Measurements from ENCODE around the gene HIBCH. TPM values are rescaled to one million over a fixed set of nuclear protein-coding genes. Genes with fewer than 3 reads are reported as not detected.
"Not testable (repeated sequence)": the region's sequence is repeated elsewhere in the genome, so short reads cannot be mapped to it uniquely, and the experiment has no call there.

The HIBCH gene, protein sequence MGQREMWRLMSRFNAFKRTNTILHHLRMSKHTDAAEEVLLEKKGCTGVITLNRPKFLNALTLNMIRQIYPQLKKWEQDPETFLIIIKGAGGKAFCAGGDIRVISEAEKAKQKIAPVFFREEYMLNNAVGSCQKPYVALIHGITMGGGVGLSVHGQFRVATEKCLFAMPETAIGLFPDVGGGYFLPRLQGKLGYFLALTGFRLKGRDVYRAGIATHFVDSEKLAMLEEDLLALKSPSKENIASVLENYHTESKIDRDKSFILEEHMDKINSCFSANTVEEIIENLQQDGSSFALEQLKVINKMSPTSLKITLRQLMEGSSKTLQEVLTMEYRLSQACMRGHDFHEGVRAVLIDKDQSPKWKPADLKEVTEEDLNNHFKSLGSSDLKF
- 24.6 and 27.1 TPM in 2 replicates for total RNA-seq

DNA sequence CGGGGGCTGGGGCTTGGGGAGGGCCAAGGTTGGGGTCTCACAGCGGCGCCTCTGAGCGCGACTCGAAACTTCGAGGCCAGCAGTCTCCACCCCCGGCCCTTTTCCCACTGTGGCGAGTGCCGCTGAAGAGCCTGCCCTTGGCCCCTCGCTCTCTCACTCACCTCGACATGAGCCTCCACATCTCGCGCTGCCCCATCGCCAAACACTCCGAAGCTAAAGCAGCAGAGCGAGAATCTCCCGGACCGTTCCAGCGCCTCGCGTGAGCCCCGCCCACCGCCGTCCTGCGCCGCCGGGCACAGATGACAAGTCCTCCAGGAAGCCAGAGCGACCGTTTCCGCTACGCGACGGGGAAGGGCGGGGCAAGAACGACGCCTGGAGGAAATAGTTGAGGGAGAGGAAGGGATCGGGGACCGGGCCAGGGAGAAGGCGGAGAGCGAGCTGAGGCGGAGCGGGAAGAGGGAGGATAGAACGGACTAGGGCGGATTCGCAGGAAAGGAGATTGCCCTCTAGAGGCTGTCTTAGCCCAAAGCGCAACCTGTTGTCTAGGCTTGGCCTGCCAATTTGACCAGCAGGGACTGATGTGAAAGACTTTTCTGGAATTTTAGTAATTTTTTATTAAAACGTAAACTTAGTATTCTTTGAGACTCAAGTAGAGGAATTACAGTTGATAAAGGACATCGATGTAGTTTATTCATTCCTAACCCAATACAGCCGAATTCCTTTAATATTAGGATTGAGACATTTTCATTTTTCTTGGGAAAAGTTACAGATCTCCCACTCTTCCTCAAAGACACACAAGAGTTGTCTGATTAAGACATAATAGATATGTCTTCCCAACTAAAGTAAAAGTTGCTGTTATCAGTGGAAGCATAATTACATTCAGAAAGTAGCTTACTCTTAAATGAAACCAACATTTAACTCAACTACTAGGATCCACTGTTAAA, at the start of gene HIBCH:
HIBCH (minus strand) TSS at position 272 of the 944 bp plus-strand sequence; CDS start at position 196, 76 bp downstream.
- H3K27me3 Mint-ChIP-seq (ENCODE audit: insufficient read depth): no peaks in the 10 kb centered on the region
- peak within 1 kb of the TSS; percentile 90 for H3K4me3 Mint-ChIP-seq
- peak within 1 kb of the TSS; percentile 91 for H3K27ac Mint-ChIP-seq
- H3K36me3 Mint-ChIP-seq (ENCODE audit: low read depth): peaks cover 14% of the 10 kb centered on the region
- peak; percentile 84 for DNase-seq (ENCODE audit: low spot score)
- peaks cover 47% of the 10 kb centered on the region for H3K4me1 Mint-ChIP-seq (ENCODE audit: low read depth)
- intact Hi-C loops (cut with micrococcal nuclease): loop anchor here (1.0 to 10.0 kb wide), 16 partner anchors 24 to 878 kb away; partner anchors contain the start of genes ASNSD1, MFSD6, NAB1 and NEMP2
- no peaks in the 10 kb centered on the region for H3K9me3 Mint-ChIP-seq

DNA sequence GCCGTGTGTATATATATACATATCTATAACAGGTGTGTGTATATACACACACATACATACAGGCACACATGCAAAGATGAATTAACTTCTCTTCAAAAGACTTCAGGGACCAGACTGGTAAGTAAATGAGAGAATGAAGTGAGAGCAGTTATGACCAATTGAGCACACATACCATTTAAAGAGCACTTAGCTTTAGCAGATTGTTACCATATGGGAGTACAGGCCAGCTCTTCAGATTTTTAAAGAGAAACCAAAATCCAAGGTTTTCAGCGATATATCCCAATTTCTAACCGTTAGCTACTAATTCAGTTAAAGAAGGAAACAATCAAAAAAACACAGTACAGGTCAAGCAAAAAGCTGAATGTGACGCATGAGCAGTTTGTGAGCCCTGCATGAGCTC, 47.5 kb upstream of the HIBCH start:
- no peak for DNase-seq (ENCODE audit: low spot score)
- H3K27ac Mint-ChIP-seq: no peak overlapping the region
- no peaks in the 10 kb centered on the region for H3K27me3 Mint-ChIP-seq (ENCODE audit: insufficient read depth)
- no peak overlapping the region for H3K4me3 Mint-ChIP-seq
- peaks cover 7% of the 10 kb centered on the region for H3K4me1 Mint-ChIP-seq (ENCODE audit: low read depth)
- H3K36me3 Mint-ChIP-seq (ENCODE audit: low read depth): peaks cover 9% of the 10 kb centered on the region
- intact Hi-C loops (cut with micrococcal nuclease): no loop called here
- no peaks in the 10 kb centered on the region for H3K9me3 Mint-ChIP-seq

DNA sequence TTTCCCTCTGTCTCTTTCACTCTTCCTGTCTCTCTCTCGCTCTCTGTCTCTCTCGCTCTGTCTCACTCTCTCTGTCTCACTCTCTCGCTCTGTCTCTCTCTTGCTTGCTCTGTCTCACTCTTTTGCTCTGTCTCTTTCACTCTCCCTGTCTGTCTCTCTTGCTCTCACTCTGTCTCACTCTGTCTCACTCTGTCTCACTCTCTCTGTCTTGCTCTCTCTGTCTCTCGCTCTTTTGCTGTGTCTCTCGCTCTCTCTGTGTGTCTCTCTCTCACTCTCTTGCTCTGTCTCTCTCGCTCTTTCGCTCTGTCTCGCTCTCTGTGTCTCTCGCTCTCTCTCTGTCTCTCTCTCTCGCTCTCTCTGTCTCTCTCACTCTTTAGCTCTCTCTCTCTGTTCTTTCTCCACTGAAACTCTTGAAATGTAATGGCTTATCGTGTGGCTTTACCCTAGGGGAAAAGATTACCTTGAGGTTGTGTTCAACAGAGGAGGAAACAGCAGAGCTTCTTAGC, 46.7 kb upstream of the HIBCH start:
- Mint-ChIP-seq H3K4me3 (no peak overlapping the region), H3K27ac (no peak overlapping the region), H3K27me3 (ENCODE audit: insufficient read depth) (no peaks in the 10 kb centered on the region), H3K36me3 (ENCODE audit: low read depth) (peaks cover 10% of the 10 kb centered on the region), H3K4me1 (ENCODE audit: low read depth) (peaks cover 11% of the 10 kb centered on the region), H3K9me3 (no peaks in the 10 kb centered on the region)
- no peak for DNase-seq (ENCODE audit: low spot score)
- intact Hi-C loops (cut with micrococcal nuclease): no loop called here

DNA sequence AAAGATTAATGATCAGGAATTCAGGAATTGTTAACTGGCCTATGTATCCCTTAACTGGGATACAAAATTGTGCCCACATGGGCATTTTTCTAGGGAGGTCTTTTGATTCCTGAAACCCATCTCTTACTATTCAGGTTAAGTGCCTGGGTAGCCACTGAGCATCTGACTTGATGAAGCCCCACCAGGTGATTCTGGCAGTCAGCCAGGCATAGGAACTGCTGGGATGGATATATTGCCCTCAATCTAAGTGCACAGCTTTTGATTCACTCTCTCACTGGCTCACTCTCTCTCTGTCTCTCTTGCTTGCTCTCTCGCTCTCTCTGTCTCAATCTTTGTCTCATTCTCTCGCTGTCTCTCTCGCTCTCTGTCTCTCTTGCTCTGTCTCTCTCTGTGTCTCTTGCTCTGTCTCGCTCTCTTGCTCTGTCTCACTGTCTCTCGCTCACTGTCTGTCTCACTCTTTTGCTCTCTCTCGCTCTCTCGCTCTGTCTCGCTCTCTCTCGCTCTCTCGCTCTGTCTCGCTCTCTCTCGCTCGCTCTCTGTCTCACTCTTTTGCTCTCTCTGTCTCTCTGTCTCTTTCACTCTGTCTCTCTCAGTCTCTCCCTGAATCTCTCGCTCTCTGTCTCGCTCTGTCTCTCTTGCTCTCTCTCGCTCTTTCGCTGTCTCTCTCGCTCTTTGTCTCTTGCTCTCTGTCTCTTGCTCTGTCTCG, 46.0 kb upstream of the HIBCH start:
- intact Hi-C loops (cut with micrococcal nuclease): no loop called here
- peaks cover 10% of the 10 kb centered on the region for H3K36me3 Mint-ChIP-seq (ENCODE audit: low read depth)

DNA sequence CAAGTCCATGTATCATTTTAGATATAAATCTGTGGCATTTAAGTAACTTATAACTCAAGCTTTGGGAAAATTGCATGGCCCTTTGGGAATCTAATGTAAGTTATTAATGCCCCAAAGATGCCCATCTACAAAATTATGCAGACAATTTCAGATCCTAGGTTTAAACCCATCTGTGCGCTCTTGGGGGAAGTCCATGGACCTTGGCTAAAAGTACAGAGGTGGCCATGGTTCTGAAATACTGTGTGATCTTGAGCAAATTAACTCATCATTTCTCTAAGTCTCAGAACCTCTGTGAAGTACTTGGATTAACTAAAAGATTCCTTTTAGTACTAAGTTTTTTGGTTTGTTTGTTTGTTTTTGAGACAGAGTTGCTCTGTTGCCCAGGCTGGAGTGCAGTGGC, 43.3 kb upstream of the HIBCH start:
- intact Hi-C loops (cut with micrococcal nuclease): loop anchor here (5.0 kb wide), 1 partner anchor 46 kb away; the partner anchor contains the start of gene HIBCH

More for the DNA sequence above, 46.0 kb upstream of the HIBCH start:
- Mint-ChIP-seq H3K4me1 (ENCODE audit: low read depth) (peaks cover 14% of the 10 kb centered on the region), H3K9me3 (no peaks in the 10 kb centered on the region), H3K4me3 (no peak overlapping the region), H3K27me3 (ENCODE audit: insufficient read depth) (no peaks in the 10 kb centered on the region), H3K27ac (no peak overlapping the region)
- DNase-seq (ENCODE audit: low spot score): no peak

DNA sequence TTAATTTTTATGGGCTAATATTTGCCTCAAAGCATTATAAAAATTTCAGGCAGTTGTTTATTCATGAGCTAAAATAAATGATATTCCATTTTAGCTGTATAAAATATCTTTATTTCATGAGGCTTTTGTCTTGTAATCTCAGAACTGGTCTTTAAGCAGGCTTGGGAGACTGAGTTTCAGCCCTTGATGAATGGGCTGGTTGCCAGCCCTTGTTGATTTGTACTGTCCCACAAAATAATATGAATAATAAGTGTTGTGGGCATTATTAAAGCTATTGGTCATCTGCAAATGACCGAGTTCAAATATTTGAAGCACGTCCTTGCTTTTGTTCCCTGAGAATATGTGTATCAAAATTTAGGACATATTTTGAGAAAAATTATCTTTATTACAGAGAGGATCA, 41.9 kb upstream of the HIBCH start:
- peaks cover 30% of the 10 kb centered on the region for H3K4me1 Mint-ChIP-seq (ENCODE audit: low read depth)
- H3K27ac Mint-ChIP-seq: no peak overlapping the region
- no peaks in the 10 kb centered on the region for H3K27me3 Mint-ChIP-seq (ENCODE audit: insufficient read depth)
- no peak overlapping the region for H3K4me3 Mint-ChIP-seq
- DNase-seq (ENCODE audit: low spot score): no peak
- H3K36me3 Mint-ChIP-seq (ENCODE audit: low read depth): peaks cover 4% of the 10 kb centered on the region
- intact Hi-C loops (cut with micrococcal nuclease): loop anchor here (5.0 kb wide), 1 partner anchor 44 kb away; the partner anchor contains the start of gene HIBCH
- H3K9me3 Mint-ChIP-seq: no peaks in the 10 kb centered on the region

More for the DNA sequence above, 43.3 kb upstream of the HIBCH start:
- Mint-ChIP-seq H3K27me3 (ENCODE audit: insufficient read depth) (no peaks in the 10 kb centered on the region), H3K4me3 (no peak overlapping the region), H3K4me1 (ENCODE audit: low read depth) (peaks cover 30% of the 10 kb centered on the region), H3K9me3 (no peaks in the 10 kb centered on the region), H3K27ac (no peak overlapping the region), H3K36me3 (ENCODE audit: low read depth) (peaks cover 4% of the 10 kb centered on the region)
- no peak for DNase-seq (ENCODE audit: low spot score)

DNA sequence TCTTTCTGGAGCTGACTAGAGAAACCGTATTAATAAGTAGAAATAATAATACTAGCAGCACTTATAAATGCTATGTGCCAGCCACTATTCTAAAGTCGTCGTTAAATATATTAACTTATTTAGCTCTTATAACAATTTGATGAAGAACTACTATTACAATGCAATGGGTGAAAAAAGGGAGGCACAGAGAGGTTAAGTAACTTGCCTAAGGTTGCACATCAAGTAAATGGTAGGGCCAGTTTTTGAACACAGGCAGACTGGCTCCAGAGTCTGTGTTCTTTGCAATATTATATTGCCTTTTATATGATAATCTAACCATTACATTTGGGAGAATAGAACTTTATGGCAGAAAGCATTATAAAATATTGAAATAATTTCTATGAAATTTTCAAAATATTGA, 41.3 kb upstream of the HIBCH start:
- peaks cover 30% of the 10 kb centered on the region for H3K4me1 Mint-ChIP-seq (ENCODE audit: low read depth)
- H3K9me3 Mint-ChIP-seq: no peaks in the 10 kb centered on the region
- H3K27ac Mint-ChIP-seq: no peak overlapping the region
- peaks cover 4% of the 10 kb centered on the region for H3K36me3 Mint-ChIP-seq (ENCODE audit: low read depth)
- intact Hi-C loops (cut with micrococcal nuclease): loop anchor here (1.0 to 5.0 kb wide), 2 partner anchors 18 to 44 kb away; partner anchors contain the start of genes HIBCH and INPP1
- H3K4me3 Mint-ChIP-seq: peak overlapping the region; percentile 81
- DNase-seq (ENCODE audit: low spot score): no peak
- H3K27me3 Mint-ChIP-seq (ENCODE audit: insufficient read depth): no peaks in the 10 kb centered on the region

DNA sequence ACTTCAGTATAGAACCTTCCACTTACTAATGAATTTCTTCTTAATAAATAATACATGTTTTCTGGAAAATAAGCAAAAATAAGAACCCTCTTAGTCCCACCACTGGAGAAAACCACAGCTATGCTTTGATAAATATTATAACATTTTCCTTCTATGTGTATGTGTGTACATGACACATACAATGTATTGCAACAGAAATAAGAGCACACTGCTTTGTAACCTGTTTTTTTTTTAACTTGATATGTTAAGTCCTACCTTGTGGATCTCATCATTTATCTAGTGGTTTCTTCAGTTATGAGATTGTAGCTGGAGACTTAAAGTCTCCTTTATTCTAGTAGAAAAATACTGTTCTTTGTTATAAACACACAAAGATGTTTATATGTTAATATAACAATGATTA, 40.9 kb upstream of the HIBCH start:
- intact Hi-C loops (cut with micrococcal nuclease): loop anchor here (1.0 to 5.0 kb wide), 2 partner anchors 17 to 43 kb away; partner anchors contain the start of genes HIBCH and INPP1
- peaks cover 4% of the 10 kb centered on the region for H3K36me3 Mint-ChIP-seq (ENCODE audit: low read depth)
- no peak overlapping the region for H3K27ac Mint-ChIP-seq
- peak overlapping the region; percentile 81 for H3K4me3 Mint-ChIP-seq
- H3K9me3 Mint-ChIP-seq: no peaks in the 10 kb centered on the region
- no peaks in the 10 kb centered on the region for H3K27me3 Mint-ChIP-seq (ENCODE audit: insufficient read depth)
- peaks cover 30% of the 10 kb centered on the region for H3K4me1 Mint-ChIP-seq (ENCODE audit: low read depth)
- DNase-seq (ENCODE audit: low spot score): no peak

DNA sequence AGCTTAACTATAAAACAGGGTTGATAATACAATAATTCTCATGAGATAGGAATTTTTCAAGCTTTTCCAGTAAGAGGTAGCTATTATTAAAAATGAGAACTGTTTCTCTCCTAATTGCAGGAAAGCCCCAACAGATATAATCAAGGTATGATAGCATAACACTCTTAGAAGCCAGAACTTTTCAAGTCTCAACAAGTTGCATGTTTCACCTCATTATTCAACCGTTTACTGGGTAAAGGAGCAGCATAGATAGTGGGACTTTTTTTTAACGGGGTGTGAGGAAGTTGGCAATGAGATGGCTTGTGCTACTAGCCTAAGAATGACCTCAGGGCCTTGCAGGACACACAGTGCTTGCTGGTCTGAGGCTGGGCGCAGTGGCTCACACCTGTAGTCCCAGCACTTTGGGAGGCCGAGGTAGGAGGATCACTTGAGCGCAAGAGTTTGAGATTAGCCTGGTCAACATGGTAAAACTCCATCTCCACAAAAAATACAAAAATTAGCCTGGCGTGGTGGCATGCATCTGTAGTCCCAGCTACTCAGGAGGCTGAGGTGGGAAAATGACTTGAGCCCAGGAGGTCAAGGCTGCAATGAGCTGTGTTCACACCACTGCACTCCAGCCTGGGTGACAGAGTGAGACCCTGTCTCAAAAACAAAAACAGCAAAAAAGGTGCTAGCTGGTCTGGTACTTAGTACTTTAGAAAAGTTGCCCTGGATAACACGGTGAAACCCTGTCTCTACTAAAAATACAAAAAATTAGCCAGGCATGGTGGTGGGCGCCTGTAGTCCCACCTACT, 39.2 kb upstream of the HIBCH start:
- H3K27ac Mint-ChIP-seq; H3K36me3 Mint-ChIP-seq (ENCODE audit: low read depth); H3K27me3 Mint-ChIP-seq (ENCODE audit: insufficient read depth); H3K9me3 Mint-ChIP-seq; intact Hi-C loops (cut with micrococcal nuclease); DNase-seq (ENCODE audit: low spot score); H3K4me3 Mint-ChIP-seq: not testable (repeated sequence)
- H3K4me1 Mint-ChIP-seq (ENCODE audit: low read depth): peaks cover 30% of the 10 kb centered on the region

DNA sequence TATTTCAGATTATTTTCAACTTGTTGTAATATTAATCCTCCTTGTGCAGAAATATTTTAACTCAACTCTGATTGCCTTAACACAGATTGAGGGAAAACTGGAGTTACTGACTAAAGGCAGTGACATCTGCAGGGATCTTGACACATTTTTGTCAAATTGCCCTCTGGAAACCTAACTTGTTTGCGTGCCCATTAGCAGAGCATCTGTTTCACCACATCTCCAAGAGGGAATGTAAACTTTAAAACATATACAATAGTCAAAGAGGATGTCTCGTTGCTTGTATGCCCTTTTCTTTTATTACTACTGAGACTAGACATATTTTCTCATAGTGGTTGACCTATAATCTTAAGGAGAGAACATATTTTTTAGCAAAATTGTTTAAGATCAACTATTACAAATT, 38.0 kb upstream of the HIBCH start:
- H3K4me3 Mint-ChIP-seq: no peak overlapping the region
- no peak for DNase-seq (ENCODE audit: low spot score)
- no peaks in the 10 kb centered on the region for H3K9me3 Mint-ChIP-seq
- no peaks in the 10 kb centered on the region for H3K27me3 Mint-ChIP-seq (ENCODE audit: insufficient read depth)
- intact Hi-C loops (cut with micrococcal nuclease): no loop called here
- H3K36me3 Mint-ChIP-seq (ENCODE audit: low read depth): peaks cover 3% of the 10 kb centered on the region
- H3K27ac Mint-ChIP-seq: no peak overlapping the region
- peaks cover 34% of the 10 kb centered on the region for H3K4me1 Mint-ChIP-seq (ENCODE audit: low read depth)

DNA sequence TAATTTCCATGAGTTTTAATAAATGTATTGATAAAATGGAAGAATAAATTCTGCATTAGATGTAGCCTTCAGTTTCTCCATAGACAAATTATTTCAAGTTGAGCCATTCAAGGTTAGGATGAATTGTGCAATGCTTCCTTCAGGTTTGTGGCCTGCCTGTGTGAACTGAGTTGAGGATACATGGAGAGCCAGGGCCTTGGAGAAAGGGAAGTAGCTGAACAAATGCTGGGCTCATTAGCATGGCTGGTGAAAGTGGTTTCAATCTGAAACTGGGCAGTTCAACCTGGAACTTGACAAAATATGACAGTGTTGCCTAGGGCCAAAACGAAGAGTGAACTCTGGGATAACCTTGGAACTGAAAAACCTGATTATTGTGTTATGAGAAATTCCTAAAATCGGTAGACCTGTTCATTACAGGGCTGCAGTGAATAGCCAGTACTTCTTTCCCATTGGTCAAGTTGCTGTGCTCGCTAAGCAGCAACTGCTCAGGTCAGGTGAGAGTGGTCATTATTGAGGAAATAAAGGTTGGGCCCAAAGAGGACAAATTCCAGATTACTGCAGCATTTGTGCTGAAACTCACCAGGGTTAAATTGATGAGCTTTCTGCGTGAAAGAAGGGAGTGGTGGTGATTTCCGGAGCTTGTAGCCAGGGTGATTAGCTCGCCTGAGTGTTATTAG, 36.5 kb upstream of the HIBCH start:
- H3K27ac Mint-ChIP-seq: no peak overlapping the region
- H3K27me3 Mint-ChIP-seq (ENCODE audit: insufficient read depth): no peaks in the 10 kb centered on the region
- no peak overlapping the region for H3K4me3 Mint-ChIP-seq
- intact Hi-C loops (cut with micrococcal nuclease): no loop called here
- H3K36me3 Mint-ChIP-seq (ENCODE audit: low read depth): peaks cover 4% of the 10 kb centered on the region
- peaks cover 26% of the 10 kb centered on the region for H3K4me1 Mint-ChIP-seq (ENCODE audit: low read depth)
- no peaks in the 10 kb centered on the region for H3K9me3 Mint-ChIP-seq
- DNase-seq (ENCODE audit: low spot score): no peak
